Panc1 (cell line): ENCODE data around the gene METTL1.

Source experiments
- CTCF ChIP-seq: fragments of 450-650 bp; IDR thresholded peaks from 2 replicates; pipeline ENCODE4 v1.5.1; 2017; ENCODE audit warnings: mild to moderate bottlenecking
- POLR2AphosphoS5 ChIP-seq: IDR thresholded peaks from 2 replicates; pipeline ENCODE4 v1.6.1; 2012; ENCODE audit warnings: mild to moderate bottlenecking, low read depth, low read length, moderate library complexity
- TCF7L2 ChIP-seq: IDR thresholded peaks from 2 replicates; pipeline ENCODE4 v1.6.1; 2011; ENCODE audit warnings: mild to moderate bottlenecking, low read depth, low read length, inconsistent platforms

GRCh38 chr12:57816855-57817151 is 44.9 kb upstream of the METTL1 start:
- TF ChIP-seq POLR2AphosphoS5 (no peak), TCF7L2 (no peak), CTCF (no peak)
